ENCODE results near the gene ZNF800. TPM values are rescaled to one million over a fixed set of nuclear protein-coding genes. Genes with fewer than 3 reads are reported as not detected.

ZNF800 gene
- total and polyA plus RNA-seq, 8 donors, result 3.8 to 41.9 (median 20.9) TPM

- intact Hi-C loops (cut with DNase I; ENCODE audit: low total_unique reads), result no loop called here
- TF ChIP-seq POLR2AphosphoS5 (IDR thresholded peaks at IDR 0.05) (no peak), EP300 (IDR thresholded peaks at IDR 0.05) (no peak), CTCF (IDR thresholded peaks at IDR 0.05) (no peak), POLR2A (IDR thresholded peaks at IDR 0.05) (no peak)
- 93 to 100% (median 98%) methylated on average over 1 of the region's 1 CpG for WGBS, 5 donors
These were observed 16.9 kb downstream of the ZNF800 start for GRCh38 chr7:127375631-127376030.

GRCh38 chr7:127367679-127368078, 24.8 kb downstream of the ZNF800 start:
- peaks cover 0 to 11% (median 4%) of the 10 kb centered on the region in 4 donors for H3K4me1 ChIP-seq
- 79 to 88% (median 80%) methylated on average over 2 of the region's 2 CpGs for WGBS, 5 donors
- DNase-seq, result no peak
- no peak overlapping the region for H3K4me3 ChIP-seq
- intact Hi-C loops (cut with DNase I; ENCODE audit: low total_unique reads), result no loop called here
- peaks cover 0 to 66% (median 39%) of the 10 kb centered on the region in 4 donors for H3K36me3 ChIP-seq
- no peaks in the 10 kb centered on the region for H3K27me3 ChIP-seq
- H3K9me3 ChIP-seq, result no peaks in the 10 kb centered on the region
- TF ChIP-seq POLR2AphosphoS5 (IDR thresholded peaks at IDR 0.05) (no peak), EP300 (IDR thresholded peaks at IDR 0.05) (no peak), POLR2A (IDR thresholded peaks at IDR 0.05) (no peak), CTCF (IDR thresholded peaks at IDR 0.05) (no peak)
- no peak overlapping the region for H3K27ac ChIP-seq

More at GRCh38 chr7:127375631-127376030, 16.9 kb downstream of the ZNF800 start:
- Histone ChIP-seq H3K27me3 (no peaks in the 10 kb centered on the region), H3K36me3 (peaks cover 10 to 66% (median 54%) of the 10 kb centered on the region in 4 donors), H3K27ac (no peak overlapping the region), H3K4me1 (peaks cover 0 to 40% (median 23%) of the 10 kb centered on the region in 4 donors), H3K9me3 (no peaks in the 10 kb centered on the region), H3K4me3 (no peak overlapping the region)
- no peak for DNase-seq

GRCh38 chr7:127366680-127367079, 25.8 kb downstream of the ZNF800 start:
- H3K27me3 ChIP-seq, result no peaks in the 10 kb centered on the region
- 91 to 97% (median 94%) methylated on average over 2 of the region's 2 CpGs for WGBS, 5 donors

GRCh38 chr7:127365957-127366315, 26.6 kb downstream of the ZNF800 start:
- intact Hi-C loops (cut with DNase I; ENCODE audit: low total_unique reads), result no loop called here
- no peak for DNase-seq
- WGBS, 5 donors, result 91 to 97% (median 93%) methylated on average over 2 of the region's 2 CpGs
- Histone ChIP-seq H3K27me3 (no peaks in the 10 kb centered on the region), H3K9me3 (no peaks in the 10 kb centered on the region), H3K27ac (no peak overlapping the region), H3K4me1 (peaks cover 0 to 11% (median 4%) of the 10 kb centered on the region in 4 donors), H3K36me3 (peaks cover 0 to 69% (median 43%) of the 10 kb centered on the region in 4 donors), H3K4me3 (no peak overlapping the region)
- no peak for TF ChIP-seq CTCF (IDR thresholded peaks at IDR 0.05)
- no peak for TF ChIP-seq EP300 (IDR thresholded peaks at IDR 0.05)
- TF ChIP-seq POLR2AphosphoS5 (IDR thresholded peaks at IDR 0.05), result no peak
- TF ChIP-seq POLR2A (IDR thresholded peaks at IDR 0.05), result no peak

More at GRCh38 chr7:127366680-127367079, 25.8 kb downstream of the ZNF800 start:
- no peak overlapping the region for H3K4me3 ChIP-seq
- no peak overlapping the region for H3K27ac ChIP-seq
- peaks cover 0 to 11% (median 4%) of the 10 kb centered on the region in 4 donors for H3K4me1 ChIP-seq
- no peaks in the 10 kb centered on the region for H3K9me3 ChIP-seq
- TF ChIP-seq POLR2A (IDR thresholded peaks at IDR 0.05) (no peak), POLR2AphosphoS5 (IDR thresholded peaks at IDR 0.05) (no peak), EP300 (IDR thresholded peaks at IDR 0.05) (no peak), CTCF (IDR thresholded peaks at IDR 0.05) (no peak)
- DNase-seq, result no peak
- intact Hi-C loops (cut with DNase I; ENCODE audit: low total_unique reads), result no loop called here
- peaks cover 0 to 69% (median 42%) of the 10 kb centered on the region in 4 donors for H3K36me3 ChIP-seq
